GM18951 (cell line): Measurements from ENCODE around the gene SMAD3.

Experiments
- POLR2A ChIP-seq: IDR thresholded peaks from 4 replicates; pipeline ENCODE4 v1.6.1; 2011; ENCODE audit warnings: mild to moderate bottlenecking; ENCODE audit not compliant: insufficient read length, insufficient read depth; ENCODE audit errors: extremely low read depth
- in situ Hi-C: fragments of 300-500 bp; cut with MboI; formaldehyde crosslinking; loops from one replicate; pipeline ENCODE4 v1.12.0; 2022; ENCODE audit warnings: low sequenced_read_pairs, mixed read lengths, inconsistent platforms; ENCODE audit not compliant: unreplicated experiment

SMAD3 gene

DNA sequence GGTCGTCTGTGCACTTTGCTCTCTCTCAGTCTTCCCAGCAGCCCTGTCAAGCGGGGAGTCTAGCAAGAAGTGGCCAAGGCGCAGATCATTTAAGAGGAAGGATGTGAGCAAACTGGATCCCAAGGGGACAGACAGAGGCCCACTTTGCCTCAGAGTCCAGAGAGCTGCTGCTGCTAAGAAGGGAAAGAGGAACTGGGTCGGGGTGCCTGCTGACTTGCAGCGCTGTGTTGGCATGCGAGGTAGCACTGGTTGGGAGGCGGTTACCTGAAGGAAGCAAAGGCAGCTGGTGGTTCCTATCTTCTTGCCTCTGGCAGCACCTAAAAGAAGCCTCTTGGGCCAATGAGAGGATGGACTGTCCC is 28.1 kb downstream of the SMAD3 start:
- in situ Hi-C loops = no loop called here
- no peak for TF ChIP-seq POLR2A

DNA sequence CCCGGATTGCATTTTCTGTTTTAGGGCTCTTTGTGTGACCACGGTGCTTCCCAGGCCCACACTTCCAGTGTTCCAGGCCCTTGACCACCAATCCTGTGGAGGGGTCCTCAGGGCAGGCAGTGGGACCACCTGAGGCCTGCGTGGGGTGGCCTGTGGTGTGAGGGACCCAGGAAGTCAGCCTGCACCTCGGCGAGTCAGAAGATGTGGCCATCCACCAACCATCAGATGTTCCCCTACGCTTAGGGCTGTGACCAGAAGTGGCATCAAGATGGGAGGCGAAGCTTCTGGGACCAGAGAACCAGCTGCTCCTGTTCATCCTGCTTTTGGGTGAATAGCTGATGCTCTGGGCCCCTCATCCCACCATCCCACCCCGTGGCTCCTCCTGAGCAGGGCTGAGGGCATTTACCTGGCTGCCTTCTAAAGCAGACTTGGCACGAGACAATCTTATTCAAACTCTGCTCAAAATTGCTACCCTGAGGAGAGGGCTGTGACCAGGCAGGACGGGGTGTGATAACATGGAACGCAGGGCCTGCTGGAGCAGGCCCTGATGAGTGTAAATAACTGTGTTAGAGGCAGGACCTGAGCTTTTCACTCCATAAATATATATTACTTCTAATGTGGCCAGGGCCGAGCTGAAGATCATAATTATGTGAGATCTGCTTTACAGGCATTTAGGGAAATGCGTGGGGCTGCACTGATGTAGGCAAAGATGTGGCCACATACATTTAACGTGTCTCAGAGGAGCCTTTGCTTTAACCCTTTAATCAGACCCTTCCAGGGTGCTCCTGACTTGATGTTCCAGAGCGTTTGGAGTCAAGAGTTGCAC is 28.8 kb downstream of the SMAD3 start:
- no peak for TF ChIP-seq POLR2A
- in situ Hi-C loops = no loop called here

DNA sequence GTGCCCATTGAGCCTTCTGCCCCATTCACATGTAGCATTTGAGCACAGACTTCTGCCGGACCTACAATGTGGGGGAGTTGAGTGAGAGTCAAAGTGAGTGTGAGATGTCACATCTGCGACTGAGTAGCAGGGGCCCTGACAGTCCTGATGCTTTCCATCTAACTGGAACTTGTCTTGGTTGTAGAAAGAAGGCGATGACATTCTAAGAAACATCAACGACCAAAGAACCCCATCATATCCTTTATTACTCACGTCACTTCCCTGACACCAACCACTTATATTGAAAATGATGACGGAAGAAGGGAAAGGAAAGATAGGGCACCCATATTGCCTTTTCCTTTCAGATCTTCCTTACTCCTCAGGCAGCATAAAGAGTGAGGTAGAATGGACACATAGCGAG is 30.5 kb downstream of the SMAD3 start:
- no peak for TF ChIP-seq POLR2A
- in situ Hi-C loops = no loop called here

- no peak for TF ChIP-seq POLR2A
- in situ Hi-C loops = no loop called here
Measured at GRCh38 chr15:67096546-67097294, 31.3 kb downstream of the SMAD3 start.

- TF ChIP-seq POLR2A = no peak
- in situ Hi-C loops = no loop called here
Measured at GRCh38 chr15:67097424-67097823, 32.0 kb downstream of the SMAD3 start.

- in situ Hi-C loops = no loop called here
- TF ChIP-seq POLR2A = no peak
Measured at GRCh38 chr15:67097930-67098740, 32.7 kb downstream of the SMAD3 start.

- TF ChIP-seq POLR2A = no peak
- in situ Hi-C loops = no loop called here
Measured at GRCh38 chr15:67098768-67099282, 33.4 kb downstream of the SMAD3 start.

GRCh38 chr15:67100124-67100791 is 34.9 kb downstream of the SMAD3 start:
- TF ChIP-seq POLR2A = no peak
- in situ Hi-C loops = no loop called here

DNA sequence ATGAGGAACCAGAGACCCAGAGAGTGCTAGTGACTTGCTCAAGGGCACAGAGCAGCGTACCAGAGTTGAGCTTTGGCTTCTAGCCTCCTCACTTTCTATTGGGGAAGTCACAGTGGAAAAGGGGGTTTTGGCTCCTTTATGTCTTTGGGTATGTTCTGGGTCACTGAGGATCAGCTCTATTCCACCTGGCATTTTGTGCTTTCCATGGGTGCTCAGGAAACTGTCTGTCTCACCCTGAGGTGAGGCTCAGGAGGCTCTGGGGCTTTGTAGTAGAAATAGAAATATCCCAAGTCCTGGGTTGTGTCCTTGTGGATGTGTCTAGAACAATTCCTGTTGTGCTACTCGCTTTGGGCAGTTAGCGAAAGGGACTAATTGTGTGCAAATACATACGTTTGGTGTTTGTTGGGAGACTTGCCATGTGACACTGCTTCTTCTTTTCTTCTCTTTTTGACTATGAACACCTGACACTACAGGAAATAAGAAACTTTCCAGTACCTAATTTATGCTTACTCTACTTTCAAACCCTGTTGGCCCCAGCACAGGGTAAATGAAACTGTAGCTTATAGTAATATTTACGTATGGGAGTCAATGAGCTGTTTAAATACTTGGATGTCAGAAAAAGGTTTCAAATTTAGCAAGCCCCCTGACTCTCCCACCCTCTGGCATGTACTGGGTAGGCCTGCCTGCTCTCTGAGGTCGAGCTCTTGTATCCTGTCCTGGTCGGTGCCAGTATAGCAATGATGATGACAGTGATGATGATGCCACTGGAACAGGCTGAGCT is 35.6 kb downstream of the SMAD3 start:
- in situ Hi-C loops = no loop called here
- TF ChIP-seq POLR2A = no peak

- in situ Hi-C loops = no loop called here
Measured at GRCh38 chr15:67101911-67102598, 36.7 kb downstream of the SMAD3 start.

GRCh38 chr15:67102599-67102929 is 37.2 kb downstream of the SMAD3 start:
- in situ Hi-C loops = no loop called here
- no peak for TF ChIP-seq POLR2A

More at GRCh38 chr15:67101911-67102598, 36.7 kb downstream of the SMAD3 start:
- no peak for TF ChIP-seq POLR2A
